HL-60 (cell line): ENCODE data around the gene FIGN.

Experiments used
- DNase-seq, 2 experiments: peaks; one replicate each; pipeline ENCODE4 v3.0.0-alpha.2; 2010 to 2020; ENCODE audit warnings: low read depth in 1 of 2, low spot score in 1 of 2
- H3K27ac ChIP-seq: fragments of 250-450 bp; sonication (Bioruptor Pico); replicated peaks from 2 replicates; pipeline ENCODE4 v1.5.1; 2020; ENCODE audit warnings: mild to moderate bottlenecking, moderate library complexity
- H3K27me3 ChIP-seq: fragments of 250-450 bp; sonication (Bioruptor Pico); 2 replicates; pipeline ENCODE4 v1.5.1; 2021; ENCODE audit warnings: mild to moderate bottlenecking, moderate library complexity; ENCODE audit not compliant: insufficient read depth, poor library complexity, severe bottlenecking
- H3K4me3 ChIP-seq: replicated peaks from 2 replicates; pipeline ENCODE4 v1.5.1; 2011; ENCODE audit warnings: mild to moderate bottlenecking, control low read depth, low read length; ENCODE audit not compliant: insufficient read depth
- CTCF ChIP-seq: IDR thresholded peaks from one replicate; pipeline ENCODE4 v1.5.1; 2011; ENCODE audit warnings: low read length, control low read depth, inconsistent platforms; ENCODE audit not compliant: insufficient read depth
- GABPA ChIP-seq: IDR thresholded peaks from 2 replicates; pipeline ENCODE4 v1.6.1; 2012; ENCODE audit warnings: low read depth
- POLR2AphosphoS5 ChIP-seq: IDR thresholded peaks from 2 replicates; pipeline ENCODE4 v1.6.1; 2012; ENCODE audit warnings: low read depth
- REST ChIP-seq: IDR thresholded peaks from 2 replicates; pipeline ENCODE4 v1.6.1; 2012; ENCODE audit warnings: low read depth; ENCODE audit not compliant: insufficient replicate concordance
- SPI1 ChIP-seq: IDR thresholded peaks from 2 replicates; pipeline ENCODE4 v1.6.1; 2012; ENCODE audit warnings: low read depth, mild to moderate bottlenecking, borderline replicate concordance

FIGN gene

GRCh38 chr2:163669506-163669905 lies 66.3 kb downstream of the FIGN start:
- Histone ChIP-seq H3K27me3 (no peaks in the 10 kb centered on the region), H3K27ac (no peak overlapping the region), H3K4me3 (no peak overlapping the region)

DNA sequence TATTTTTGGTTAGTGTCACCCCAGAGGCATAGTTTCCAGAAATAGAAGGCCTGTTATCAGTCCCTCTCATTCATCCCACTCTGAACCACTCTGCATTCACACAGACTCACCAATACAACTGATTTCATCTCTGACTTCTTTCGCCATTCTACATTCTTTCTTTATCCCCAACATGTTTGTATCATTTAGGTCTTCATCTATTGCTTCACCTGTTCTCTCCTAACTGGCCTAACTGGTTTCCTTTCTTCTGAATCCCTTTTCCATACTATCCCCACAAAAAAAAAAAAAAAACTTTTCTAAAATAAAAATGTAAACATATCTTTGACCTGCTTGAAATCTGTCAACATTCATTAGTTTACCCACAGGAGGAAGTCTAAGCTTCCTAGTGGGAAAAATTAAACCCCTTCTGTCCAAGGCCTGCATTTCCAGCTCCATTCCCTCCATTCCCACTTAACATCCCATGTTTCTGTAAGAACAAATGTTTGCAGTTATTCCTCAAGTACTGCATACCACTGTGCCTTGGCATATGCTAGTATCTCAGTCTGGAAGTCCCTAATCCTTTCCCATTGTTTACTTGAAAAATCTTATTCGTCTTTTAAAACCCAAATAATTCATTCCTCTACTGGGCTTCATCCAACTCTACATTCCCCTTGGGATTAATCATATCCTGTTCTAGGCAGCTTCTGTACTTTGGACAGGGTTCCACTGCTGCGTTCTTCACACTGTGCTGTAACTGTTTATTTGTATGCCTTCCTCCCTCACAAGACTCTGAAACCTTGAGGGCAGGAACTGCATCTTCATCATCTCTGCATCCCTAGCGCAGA lies 68.5 kb downstream of the FIGN start:
- Histone ChIP-seq H3K27me3 (no peaks in the 10 kb centered on the region), H3K27ac (no peak overlapping the region), H3K4me3 (no peak overlapping the region)
- no peak for TF ChIP-seq CTCF
- TF ChIP-seq GABPA: no peak
- no peak for TF ChIP-seq SPI1
- no peak for TF ChIP-seq POLR2AphosphoS5
- TF ChIP-seq REST: no peak
- no peak for DNase-seq

More at GRCh38 chr2:163669506-163669905, 66.3 kb downstream of the FIGN start:
- DNase-seq: no peak
- TF ChIP-seq SPI1 (no peak), CTCF (no peak), POLR2AphosphoS5 (no peak), REST (no peak), GABPA (no peak)

GRCh38 chr2:163665817-163666216 lies 70.0 kb downstream of the FIGN start:
- Histone ChIP-seq H3K27ac (no peak overlapping the region), H3K27me3 (no peaks in the 10 kb centered on the region), H3K4me3 (no peak overlapping the region)
- DNase-seq: no peak
- TF ChIP-seq SPI1 (no peak), REST (no peak), POLR2AphosphoS5 (no peak), GABPA (no peak), CTCF (no peak)
